Measurements from ENCODE around the gene TRPV4.

The TRPV4 gene

GRCh38 chr12:109775172-109775881 lies 57.9 kb downstream of the TRPV4 start:
- DNase-seq, result peak; percentile 89

GRCh38 chr12:109773384-109774011 lies 59.7 kb downstream of the TRPV4 start:
- DNase-seq, result no peak

GRCh38 chr12:109772622-109773321 lies 60.4 kb downstream of the TRPV4 start:
- DNase-seq, result no peak

- DNase-seq, result no peak
Observed at GRCh38 chr12:109771746-109772621, 61.2 kb downstream of the TRPV4 start.

- DNase-seq, result peak; percentile 35
Observed at GRCh38 chr12:109770861-109771670, 62.1 kb downstream of the TRPV4 start.

GRCh38 chr12:109770104-109770860 lies 62.9 kb downstream of the TRPV4 start:
- no peak for DNase-seq

- DNase-seq, result no peak
Observed at GRCh38 chr12:109768901-109769670, 64.1 kb downstream of the TRPV4 start.

GRCh38 chr12:109767991-109768900 lies 65.0 kb downstream of the TRPV4 start:
- DNase-seq, result no peak

GRCh38 chr12:109767456-109767855 lies 65.7 kb downstream of the TRPV4 start:
- no peak for DNase-seq

- DNase-seq, result no peak
Observed at GRCh38 chr12:109766251-109766778, 66.9 kb downstream of the TRPV4 start.

GRCh38 chr12:109765446-109765810 lies 67.8 kb downstream of the TRPV4 start:
- DNase-seq, result no peak

- no peak for DNase-seq
Observed at GRCh38 chr12:109764776-109765445, 68.3 kb downstream of the TRPV4 start.

GRCh38 chr12:109764123-109764522 lies 69.1 kb downstream of the TRPV4 start:
- DNase-seq, result no peak

GRCh38 chr12:109763201-109763841 lies 69.9 kb downstream of the TRPV4 start:
- DNase-seq, result no peak

GRCh38 chr12:109762673-109763191 lies 70.5 kb downstream of the TRPV4 start:
- no peak for DNase-seq

GRCh38 chr12:109762071-109762672 lies 71.0 kb downstream of the TRPV4 start:
- no peak for DNase-seq
